Parathyroid adenoma (tissue), 2 donors: ENCODE measurements around the gene PIP4K2A.

Experiments used
- H2AFZ ChIP-seq: fragments of 300-600 bp; sonication (generic); one replicate; pipeline ENCODE4 v1.7.0; 2017; ENCODE audit warnings: antibody characterized with exemption, mild to moderate bottlenecking
- H3K27ac ChIP-seq: fragments of 300-600 bp; sonication (generic); one replicate; pipeline ENCODE4 v1.7.0; 2017
- H3K27me3 ChIP-seq: fragments of 300-600 bp; sonication (generic); one replicate; pipeline ENCODE4 v1.7.0; 2017; ENCODE audit warnings: low read length; ENCODE audit not compliant: control insufficient read depth, insufficient read depth
- H3K36me3 ChIP-seq: fragments of 300-600 bp; sonication (generic); one replicate; pipeline ENCODE4 v1.7.0; 2017; ENCODE audit warnings: low read length; ENCODE audit not compliant: control insufficient read depth, insufficient read depth
- H3K4me1 ChIP-seq: fragments of 300-600 bp; sonication (generic); one replicate; pipeline ENCODE4 v1.7.0; 2017; ENCODE audit warnings: control low read depth
- H3K4me2 ChIP-seq: fragments of 300-600 bp; sonication (generic); one replicate; pipeline ENCODE4 v1.7.0; 2017; ENCODE audit warnings: low read length
- H3K4me3 ChIP-seq: fragments of 300-600 bp; sonication (generic); one replicate; pipeline ENCODE4 v1.7.0; 2017; ENCODE audit warnings: low read depth, low read length
- H3K79me2 ChIP-seq: fragments of 300-600 bp; sonication (generic); one replicate; pipeline ENCODE4 v1.7.0; 2017; ENCODE audit warnings: control low read depth
- H3K9ac ChIP-seq: fragments of 300-600 bp; sonication (generic); one replicate; pipeline ENCODE4 v1.7.0; 2017; ENCODE audit warnings: mild to moderate bottlenecking
- H3K9me3 ChIP-seq: fragments of 300-600 bp; sonication (generic); one replicate; pipeline ENCODE4 v1.7.0; 2017; ENCODE audit warnings: low read length; ENCODE audit not compliant: control insufficient read depth
- CTCF ChIP-seq: fragments of 300-600 bp; sonication (generic); IDR thresholded peaks from one replicate; pipeline ENCODE4 v1.7.0; 2017; ENCODE audit warnings: antibody characterized with exemption, mild to moderate bottlenecking
- donor health status: primary hyperparathyroidism.

The PIP4K2A gene

GRCh38 chr10:22550732-22551131 is 163.6 kb downstream of the PIP4K2A start:
- Histone ChIP-seq H3K27me3 (no peaks in the 10 kb centered on the region), H3K9me3 (no peaks in the 10 kb centered on the region), H3K27ac (no peak overlapping the region), H3K36me3 (no peaks in the 10 kb centered on the region), H3K4me2 (no peak overlapping the region), H3K9ac (no peak overlapping the region), H3K79me2 (no peaks in the 10 kb centered on the region), H2AFZ (no peak overlapping the region), H3K4me1 (no peaks in the 10 kb centered on the region), H3K4me3 (no peak overlapping the region)
- peak; percentile 16 for TF ChIP-seq CTCF

- H3K36me3 ChIP-seq, result no peaks in the 10 kb centered on the region
- H2AFZ ChIP-seq, result no peak overlapping the region
- TF ChIP-seq CTCF, result no peak
- H3K4me2 ChIP-seq, result no peak overlapping the region
- H3K27me3 ChIP-seq, result no peaks in the 10 kb centered on the region
- H3K79me2 ChIP-seq, result no peaks in the 10 kb centered on the region
- no peak overlapping the region for H3K4me3 ChIP-seq
- no peaks in the 10 kb centered on the region for H3K4me1 ChIP-seq
- H3K27ac ChIP-seq, result no peak overlapping the region
- no peak overlapping the region for H3K9ac ChIP-seq
- H3K9me3 ChIP-seq, result no peaks in the 10 kb centered on the region
Measured at GRCh38 chr10:22548344-22548743, 166.0 kb downstream of the PIP4K2A start.

GRCh38 chr10:22545643-22546042 is 168.7 kb downstream of the PIP4K2A start:
- no peak for TF ChIP-seq CTCF
- Histone ChIP-seq H3K27me3 (no peaks in the 10 kb centered on the region), H3K9ac (no peak overlapping the region), H3K4me1 (no peaks in the 10 kb centered on the region), H3K36me3 (no peaks in the 10 kb centered on the region), H3K4me2 (no peak overlapping the region), H3K27ac (no peak overlapping the region), H2AFZ (no peak overlapping the region), H3K4me3 (no peak overlapping the region), H3K9me3 (no peaks in the 10 kb centered on the region), H3K79me2 (no peaks in the 10 kb centered on the region)

- H3K9me3 ChIP-seq, result no peaks in the 10 kb centered on the region
- H3K36me3 ChIP-seq, result no peaks in the 10 kb centered on the region
- no peaks in the 10 kb centered on the region for H3K27me3 ChIP-seq
- TF ChIP-seq CTCF, result no peak
- H3K4me1 ChIP-seq, result no peaks in the 10 kb centered on the region
- H3K9ac ChIP-seq, result no peak overlapping the region
- no peaks in the 10 kb centered on the region for H3K79me2 ChIP-seq
- no peak overlapping the region for H3K4me2 ChIP-seq
- H2AFZ ChIP-seq, result no peak overlapping the region
- H3K4me3 ChIP-seq, result no peak overlapping the region
- H3K27ac ChIP-seq, result no peak overlapping the region
Measured at GRCh38 chr10:22544325-22545068, 169.9 kb downstream of the PIP4K2A start.

GRCh38 chr10:22542773-22543172 is 171.6 kb downstream of the PIP4K2A start:
- Histone ChIP-seq H2AFZ (no peak overlapping the region), H3K27me3 (no peaks in the 10 kb centered on the region), H3K79me2 (no peaks in the 10 kb centered on the region), H3K4me1 (no peaks in the 10 kb centered on the region), H3K4me2 (no peak overlapping the region), H3K9ac (no peak overlapping the region), H3K27ac (no peak overlapping the region), H3K36me3 (no peaks in the 10 kb centered on the region), H3K9me3 (no peaks in the 10 kb centered on the region), H3K4me3 (no peak overlapping the region)
- TF ChIP-seq CTCF, result no peak
